Measurements from ENCODE around the gene MYBL2.

- TF ChIP-seq, protein P1, sequence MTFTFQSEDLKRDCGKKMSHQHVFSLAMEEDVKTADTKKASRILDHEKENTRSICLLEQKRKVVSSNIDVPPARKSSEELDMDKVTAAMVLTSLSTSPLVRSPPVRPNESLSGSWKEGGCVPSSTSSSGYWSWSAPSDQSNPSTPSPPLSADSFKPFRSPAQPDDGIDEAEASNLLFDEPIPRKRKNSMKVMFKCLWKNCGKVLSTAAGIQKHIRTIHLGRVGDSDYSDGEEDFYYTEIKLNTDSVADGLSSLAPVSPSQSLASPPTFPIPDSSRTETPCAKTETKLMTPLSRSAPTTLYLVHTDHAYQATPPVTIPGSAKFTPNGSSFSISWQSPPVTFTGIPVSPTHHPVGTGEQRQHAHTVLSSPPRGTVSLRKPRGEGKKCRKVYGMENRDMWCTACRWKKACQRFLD (tag by site-specific recombination; IDR thresholded peaks at IDR 0.05) = no peak
- TF ChIP-seq ZBTB1 (tag by site-specific recombination; IDR thresholded peaks at IDR 0.05) (no peak), GLIS1 (tag by site-specific recombination; IDR thresholded peaks at IDR 0.05) (peak; percentile 83)
- TF ChIP-seq, protein P2, sequence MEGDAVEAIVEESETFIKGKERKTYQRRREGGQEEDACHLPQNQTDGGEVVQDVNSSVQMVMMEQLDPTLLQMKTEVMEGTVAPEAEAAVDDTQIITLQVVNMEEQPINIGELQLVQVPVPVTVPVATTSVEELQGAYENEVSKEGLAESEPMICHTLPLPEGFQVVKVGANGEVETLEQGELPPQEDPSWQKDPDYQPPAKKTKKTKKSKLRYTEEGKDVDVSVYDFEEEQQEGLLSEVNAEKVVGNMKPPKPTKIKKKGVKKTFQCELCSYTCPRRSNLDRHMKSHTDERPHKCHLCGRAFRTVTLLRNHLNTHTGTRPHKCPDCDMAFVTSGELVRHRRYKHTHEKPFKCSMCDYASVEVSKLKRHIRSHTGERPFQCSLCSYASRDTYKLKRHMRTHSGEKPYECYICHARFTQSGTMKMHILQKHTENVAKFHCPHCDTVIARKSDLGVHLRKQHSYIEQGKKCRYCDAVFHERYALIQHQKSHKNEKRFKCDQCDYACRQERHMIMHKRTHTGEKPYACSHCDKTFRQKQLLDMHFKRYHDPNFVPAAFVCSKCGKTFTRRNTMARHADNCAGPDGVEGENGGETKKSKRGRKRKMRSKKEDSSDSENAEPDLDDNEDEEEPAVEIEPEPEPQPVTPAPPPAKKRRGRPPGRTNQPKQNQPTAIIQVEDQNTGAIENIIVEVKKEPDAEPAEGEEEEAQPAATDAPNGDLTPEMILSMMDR (tag by site-specific recombination; IDR thresholded peaks at IDR 0.05) = no peak
These were observed 64.6 kb downstream of the MYBL2 start for GRCh38 chr20:43731469-43731868.
